WTC11 (cell line): ENCODE results near the gene POMT1. TPM values are rescaled to one million over a fixed set of nuclear protein-coding genes. Genes with fewer than 3 reads are reported as not detected.
A peak's percentile ranks its signal among the peaks of the same experiment; 100 is the strongest.
"Not testable (repeated sequence)": the region's sequence is repeated elsewhere in the genome, so short reads cannot be mapped to it uniquely, and the experiment has no call there.

Experiments used
- ATAC-seq: fragments of 200-7000 bp; cut with Tn5 transposase; 2 replicates; pipeline ENCODE4 v1.10.0; 2021; ENCODE audit warnings: mild to moderate bottlenecking, moderate library complexity
- CTCF ChIA-PET: fragments of 300-600 bp; sonication (Branson Sonifier 250); formaldehyde crosslinking; loops from one replicate; lab custom pipeline; 2021; ENCODE audit warnings: antibody characterized with exemption; lab: Charles Lee
- POLR2A ChIA-PET: fragments of 350-600 bp; sonication (Branson Sonifier 250); formaldehyde crosslinking; loops from one replicate; lab custom pipeline; 2021; ENCODE audit warnings: antibody characterized with exemption; lab: Charles Lee
- DNase-seq: peaks from one replicate; pipeline ENCODE4 v3.0.0; 2021; ENCODE audit warnings: low spot score
- H3K27ac Mint-ChIP-seq: 2 replicates; pipeline ENCODE4 v1.8.0; 2021; ENCODE audit warnings: mixed read lengths
- H3K27me3 Mint-ChIP-seq: 2 replicates; pipeline ENCODE4 v1.8.0; 2021; ENCODE audit warnings: low read depth, mild to moderate bottlenecking, moderate library complexity, mixed read lengths
- H3K36me3 Mint-ChIP-seq: 2 replicates; pipeline ENCODE4 v1.8.0; 2021; ENCODE audit warnings: mixed read lengths
- H3K4me1 Mint-ChIP-seq: 2 replicates; pipeline ENCODE4 v1.8.0; 2022; ENCODE audit warnings: mixed read lengths
- H3K4me3 Mint-ChIP-seq: 2 replicates; pipeline ENCODE4 v1.8.0; 2021; ENCODE audit warnings: mild to moderate bottlenecking, moderate library complexity, mixed read lengths
- H3K9me3 Mint-ChIP-seq: 2 replicates; pipeline ENCODE4 v1.8.0; 2021; ENCODE audit warnings: mixed read lengths
- ATF2 ChIP-seq: sonication (generic); formaldehyde crosslinking; IDR thresholded peaks from 2 replicates; pipeline ENCODE4 v1.8.1; 2022; ENCODE audit warnings: low read depth, missing genetic modification reagents, borderline replicate concordance
- ATF6 ChIP-seq: sonication (generic); formaldehyde crosslinking; IDR thresholded peaks from 2 replicates; pipeline ENCODE4 v1.8.1; 2023; ENCODE audit warnings: mild to moderate bottlenecking, missing genetic modification reagents
- CBFB ChIP-seq: sonication (generic); formaldehyde crosslinking; IDR thresholded peaks from 2 replicates; pipeline ENCODE4 v1.8.1; 2022; ENCODE audit warnings: mild to moderate bottlenecking, low read depth, missing genetic modification reagents
- CDX4 ChIP-seq: fragments of 250-450 bp; sonication (Bioruptor Pico); IDR thresholded peaks from 2 replicates; pipeline ENCODE4 v1.9.0; 2021; ENCODE audit warnings: moderate library complexity, mild to moderate bottlenecking, inconsistent platforms, borderline replicate concordance
- CREM ChIP-seq: sonication (generic); formaldehyde crosslinking; IDR thresholded peaks from 2 replicates; pipeline ENCODE4 v1.8.1; 2022; ENCODE audit warnings: mild to moderate bottlenecking, missing genetic modification reagents, moderate library complexity
- CTCF ChIP-seq: fragments of 200-600 bp; IDR thresholded peaks from 2 replicates; pipeline ENCODE4 v1.8.0; 2022; ENCODE audit warnings: antibody characterized with exemption
- E2F1 ChIP-seq: sonication (generic); formaldehyde crosslinking; IDR thresholded peaks from 2 replicates; pipeline ENCODE4 v1.8.0; 2022; ENCODE audit warnings: mild to moderate bottlenecking, missing genetic modification reagents
- EMX1 ChIP-seq: fragments of 250-450 bp; sonication (Bioruptor Pico); IDR thresholded peaks from 2 replicates; pipeline ENCODE4 v1.8.0; 2021; ENCODE audit warnings: mild to moderate bottlenecking
- ETV6 ChIP-seq: sonication (generic); formaldehyde crosslinking; IDR thresholded peaks from 2 replicates; pipeline ENCODE4 v1.8.1; 2022; ENCODE audit warnings: mild to moderate bottlenecking, missing genetic modification reagents
- JAZF1 ChIP-seq: fragments of 250-450 bp; sonication (Bioruptor Pico); IDR thresholded peaks from 2 replicates; pipeline ENCODE4 v1.9.0; 2021; ENCODE audit warnings: moderate library complexity, mild to moderate bottlenecking, inconsistent platforms
- MAX ChIP-seq: sonication (generic); formaldehyde crosslinking; IDR thresholded peaks from 2 replicates; pipeline ENCODE4 v1.8.0; 2022; ENCODE audit warnings: mild to moderate bottlenecking, missing genetic modification reagents
- MYBL2 ChIP-seq: sonication (generic); formaldehyde crosslinking; IDR thresholded peaks from 2 replicates; pipeline ENCODE4 v1.8.1; 2023; ENCODE audit warnings: mild to moderate bottlenecking, moderate library complexity, missing genetic modification reagents
- PRRX2 ChIP-seq: fragments of 250-450 bp; sonication (Bioruptor Pico); IDR thresholded peaks from 2 replicates; pipeline ENCODE4 v1.8.0; 2021; ENCODE audit warnings: mild to moderate bottlenecking
- SMAD3 ChIP-seq: sonication (generic); formaldehyde crosslinking; IDR thresholded peaks from 2 replicates; pipeline ENCODE4 v1.8.0; 2022; ENCODE audit warnings: missing genetic modification reagents, mild to moderate bottlenecking, borderline replicate concordance
- USF2 ChIP-seq: sonication (generic); formaldehyde crosslinking; IDR thresholded peaks from 2 replicates; pipeline ENCODE4 v1.8.1; 2023; ENCODE audit warnings: mild to moderate bottlenecking, missing genetic modification reagents, moderate library complexity
- ZNF121 ChIP-seq: sonication (generic); formaldehyde crosslinking; IDR thresholded peaks from 2 replicates; pipeline ENCODE4 v1.8.0; 2023; ENCODE audit warnings: missing genetic modification reagents
- ZNF263 ChIP-seq: sonication (generic); formaldehyde crosslinking; IDR thresholded peaks from 2 replicates; pipeline ENCODE4 v1.8.1; 2022; ENCODE audit warnings: low read depth, mild to moderate bottlenecking, moderate library complexity, missing genetic modification reagents
- ZNF416 ChIP-seq: fragments of 250-450 bp; sonication (Bioruptor Pico); IDR thresholded peaks from 2 replicates; pipeline ENCODE4 v1.9.0; 2021; ENCODE audit warnings: mild to moderate bottlenecking, inconsistent platforms
- ZNF532 ChIP-seq: fragments of 250-450 bp; sonication (Bioruptor Pico); IDR thresholded peaks from 2 replicates; pipeline ENCODE4 v1.9.0; 2021; ENCODE audit warnings: mild to moderate bottlenecking, borderline replicate concordance
- total RNA-seq: library from RNA; stranded (reverse); gene quantifications from 3 replicates; pipeline ENCODE4 v1.2.3, GENCODE V29; 2021

POMT1 gene
- total RNA-seq, 1 experiment from 2014 or later: 36.2 TPM

- POLR2A ChIA-PET: interaction anchor here (0.5 kb wide), 1 partner anchor 786 kb away, joined by 5 read pairs; no protein-coding TSS in a partner anchor
- CTCF ChIA-PET: interaction anchor here (1.4 kb wide), 1 partner anchor 163 kb away, joined by 3 read pairs; no protein-coding TSS in a partner anchor
- H3K4me3 Mint-ChIP-seq: no peak overlapping the region
- ATAC-seq: no peak
- H3K9me3 Mint-ChIP-seq: no peaks in the 10 kb centered on the region
- no peaks in the 10 kb centered on the region for H3K27me3 Mint-ChIP-seq
- no peaks in the 10 kb centered on the region for H3K4me1 Mint-ChIP-seq
- peaks cover 43% of the 10 kb centered on the region for H3K36me3 Mint-ChIP-seq
- no peak overlapping the region for H3K27ac Mint-ChIP-seq
- TF ChIP-seq MYBL2 (CRISPR knock-in tag) (no peak), ATF2 (CRISPR knock-in tag) (no peak), CREM (CRISPR knock-in tag) (no peak), MAX (CRISPR knock-in tag) (no peak), EMX1 (CRISPR knock-in tag) (no peak), CBFB (CRISPR knock-in tag) (no peak), PRRX2 (CRISPR knock-in tag) (no peak), ETV6 (CRISPR knock-in tag) (no peak)
- TF ChIP-seq, all 79 proteins: peak for 0
- no peak for DNase-seq
These were observed 10.5 kb downstream of the POMT1 start for GRCh38 chr9:131513177-131513576.

GRCh38 chr9:131515559-131516031 is 12.9 kb downstream of the POMT1 start:
- H3K27ac Mint-ChIP-seq, H3K4me3 Mint-ChIP-seq, ATAC-seq, H3K27me3 Mint-ChIP-seq, DNase-seq, H3K9me3 Mint-ChIP-seq, POLR2A ChIA-PET, H3K4me1 Mint-ChIP-seq: not testable (repeated sequence)
- peak; percentile 25; the same call in 1 of the 2 replicates for TF ChIP-seq ZNF263 (CRISPR knock-in tag)
- peaks cover 55% of the 10 kb centered on the region for H3K36me3 Mint-ChIP-seq
- CTCF ChIA-PET: interaction anchor here (1.2 kb wide), 1 partner anchor 165 kb away, joined by 3 read pairs; no protein-coding TSS in a partner anchor

GRCh38 chr9:131516100-131516499 is 13.4 kb downstream of the POMT1 start:
- no peaks in the 10 kb centered on the region for H3K27me3 Mint-ChIP-seq
- no peak overlapping the region for H3K27ac Mint-ChIP-seq
- H3K4me3 Mint-ChIP-seq: no peak overlapping the region
- no peak for ATAC-seq
- POLR2A ChIA-PET: no interaction called here
- CTCF ChIA-PET: no interaction called here
- H3K36me3 Mint-ChIP-seq: peaks cover 52% of the 10 kb centered on the region
- no peaks in the 10 kb centered on the region for H3K4me1 Mint-ChIP-seq
- H3K9me3 Mint-ChIP-seq: no peaks in the 10 kb centered on the region
- no peak for DNase-seq
- TF ChIP-seq CDX4: no peak
- TF ChIP-seq ZNF416 (CRISPR knock-in tag): no peak
- no peak for TF ChIP-seq CBFB (CRISPR knock-in tag)
- no peak for TF ChIP-seq EMX1 (CRISPR knock-in tag)
- no peak for TF ChIP-seq E2F1 (CRISPR knock-in tag)
- no peak for TF ChIP-seq MYBL2 (CRISPR knock-in tag)
- TF ChIP-seq ZNF532 (CRISPR knock-in tag): no peak
- no peak for TF ChIP-seq USF2 (CRISPR knock-in tag)
- no peak for TF ChIP-seq SMAD3 (CRISPR knock-in tag)
- TF ChIP-seq CTCF: no peak
- no peak for TF ChIP-seq JAZF1
- TF ChIP-seq ZNF121 (CRISPR knock-in tag): no peak
- TF ChIP-seq ATF6 (CRISPR knock-in tag): no peak
